NK-92 treated with Interleukin-12 subunit alpha and Interleukin-12 subunit beta, amount 100 ng/mL, for 24 hours (cell line): Measurements from ENCODE around the gene PWWP2B.

Source experiments
- DNase-seq: peaks from one replicate; lab custom pipeline; 2025; lab: John Stamatoyannopoulos, UW

The PWWP2B gene

DNA sequence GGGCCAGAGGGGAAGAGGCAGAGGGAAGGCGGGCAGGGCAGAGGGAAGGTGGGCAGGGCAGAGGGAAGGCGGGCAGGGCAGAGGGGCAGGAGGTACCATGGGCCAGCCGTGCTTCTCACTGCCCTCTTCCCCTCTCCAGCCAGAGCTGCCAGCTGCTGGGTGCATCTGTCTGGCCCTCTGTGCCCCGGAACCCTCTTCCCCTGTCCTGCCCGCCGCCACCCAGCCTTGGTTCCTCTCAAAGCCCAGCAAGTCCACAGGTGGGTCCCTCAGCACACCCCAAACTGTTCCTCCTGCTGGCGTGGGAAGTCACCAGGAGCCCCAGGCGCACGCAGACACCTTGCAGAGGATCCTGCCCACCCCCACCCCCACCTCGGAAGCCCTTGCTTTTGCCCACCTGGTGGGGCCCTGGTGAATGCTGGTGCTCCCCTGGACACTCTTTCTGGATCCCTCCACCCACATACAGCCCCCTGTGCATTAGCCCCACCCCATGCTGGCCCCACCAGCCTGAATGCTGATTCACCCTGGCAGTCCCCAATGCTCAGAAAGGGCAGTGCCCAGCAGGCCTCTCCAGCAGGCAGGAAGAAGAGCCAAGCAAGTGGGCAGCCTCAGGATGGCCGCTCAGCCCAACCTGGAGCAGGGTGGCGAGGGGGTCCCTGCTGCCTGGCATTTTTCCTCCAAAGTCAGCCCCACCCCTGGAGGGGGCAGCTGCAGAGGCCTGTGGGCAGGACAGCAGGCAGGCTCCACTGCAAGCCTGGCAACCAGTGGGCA, 1.9 kb upstream of the PWWP2B start:
- no peak for DNase-seq

DNA sequence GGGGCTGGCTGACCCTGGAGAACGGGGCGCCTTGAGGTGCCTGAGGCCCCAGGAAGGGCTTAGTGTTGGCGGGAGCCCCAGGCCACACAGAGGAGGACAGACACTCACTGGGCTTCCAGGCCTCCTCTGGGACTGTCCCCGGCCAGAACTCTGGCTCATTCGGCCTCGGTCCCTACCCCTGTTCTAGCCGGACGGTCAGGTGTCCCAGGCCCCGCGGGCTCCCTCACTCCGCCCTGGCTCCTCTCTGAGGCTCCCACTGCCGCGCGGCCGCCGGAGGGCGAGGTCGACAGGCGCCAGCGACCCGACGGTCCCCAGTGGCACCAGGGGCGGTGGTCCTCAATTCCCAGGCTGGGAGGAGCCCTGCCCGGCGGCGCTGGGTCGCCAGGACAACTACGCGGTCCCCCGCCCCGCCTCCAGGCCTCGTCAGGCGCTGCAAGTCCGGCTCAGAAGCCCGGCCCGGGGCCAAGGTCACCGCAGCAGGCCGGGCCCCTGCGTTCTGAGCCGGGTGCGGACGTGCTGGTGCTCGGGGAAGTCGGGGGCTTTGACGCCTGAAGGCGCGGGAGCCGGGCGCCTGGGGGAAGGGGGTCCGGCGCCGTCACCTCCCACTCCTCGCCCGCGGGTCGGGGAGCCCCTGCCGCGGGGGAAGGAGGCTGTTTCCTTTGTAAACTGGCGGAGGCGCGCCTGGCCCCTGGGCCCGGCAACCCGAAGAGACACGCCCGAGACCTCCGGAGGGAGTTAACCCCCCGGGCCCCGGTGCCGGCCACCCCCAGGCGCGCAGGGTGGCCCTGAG, 1.1 kb upstream of the PWWP2B start:
- no peak for DNase-seq

DNA sequence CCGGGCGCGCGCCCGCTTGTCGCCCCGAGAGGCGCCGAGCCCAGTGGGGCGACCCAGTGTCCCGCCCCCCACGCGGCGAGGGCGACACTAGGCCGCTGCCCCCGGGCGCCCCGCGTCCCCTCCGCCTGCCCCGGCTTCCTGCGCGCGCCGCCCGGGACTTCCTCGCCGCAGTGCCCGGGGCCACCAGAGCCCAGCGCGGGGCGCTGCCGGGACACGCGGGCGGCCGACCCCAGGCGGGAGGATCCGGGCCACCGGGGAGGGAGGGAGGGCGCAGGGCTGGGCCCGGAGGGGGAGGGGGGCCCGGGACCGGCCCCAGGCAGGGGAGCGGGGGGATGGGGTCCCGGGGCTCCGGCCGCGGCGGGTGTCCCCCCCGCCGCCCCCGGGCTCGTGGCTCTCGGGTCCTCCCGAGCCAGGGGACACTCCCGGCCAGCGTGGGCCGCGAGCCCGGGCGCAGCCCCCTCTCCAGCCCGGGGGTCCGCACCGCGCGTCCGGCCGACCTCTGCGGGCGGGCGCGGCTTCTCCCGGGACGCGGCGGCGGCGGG, 435 bp upstream of the PWWP2B start:
- no peak for DNase-seq

DNA sequence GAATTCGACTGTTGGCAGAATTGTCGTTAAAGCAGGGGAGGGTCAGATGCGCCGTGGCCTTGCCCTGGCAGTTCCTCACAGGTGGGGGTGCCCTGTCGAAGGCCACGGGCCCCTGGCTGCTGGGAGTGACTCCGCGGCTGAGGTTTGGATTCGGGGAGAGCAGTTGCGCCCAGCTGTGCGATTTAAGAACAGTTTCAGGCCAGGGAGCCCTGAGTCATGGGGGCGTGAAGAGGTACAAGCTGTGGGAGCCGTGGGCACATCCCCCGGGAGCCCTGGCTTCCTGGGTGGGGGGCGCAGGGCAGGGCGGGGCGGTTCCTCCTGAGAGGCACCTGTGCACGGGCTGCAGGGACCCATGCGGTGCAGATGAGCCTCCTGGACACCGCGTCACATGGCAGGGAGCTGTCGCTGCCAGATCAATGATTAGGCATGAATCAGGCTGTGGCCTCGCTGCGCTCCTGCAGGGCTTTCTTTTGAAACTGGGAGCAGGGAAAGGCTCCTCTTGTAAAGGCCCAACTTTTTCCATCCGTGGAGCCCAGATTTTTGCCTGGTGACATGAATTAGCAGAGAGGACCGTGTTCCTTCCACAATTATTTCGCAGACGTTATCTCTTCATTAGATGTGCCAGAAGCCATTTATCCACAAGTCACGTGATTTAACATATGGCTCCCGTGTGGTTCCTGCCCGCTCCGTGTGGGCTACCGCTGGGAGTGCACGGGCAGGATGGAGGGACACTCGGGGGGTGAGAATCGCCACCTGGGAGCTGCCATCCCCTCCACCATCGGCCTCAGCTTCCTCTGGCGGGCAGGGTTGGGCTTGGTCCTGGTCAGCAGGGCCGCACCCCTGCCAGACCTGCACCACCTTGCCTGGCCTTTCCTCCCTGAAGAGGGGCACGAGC, 918 bp downstream of the PWWP2B start:
- no peak for DNase-seq

DNA sequence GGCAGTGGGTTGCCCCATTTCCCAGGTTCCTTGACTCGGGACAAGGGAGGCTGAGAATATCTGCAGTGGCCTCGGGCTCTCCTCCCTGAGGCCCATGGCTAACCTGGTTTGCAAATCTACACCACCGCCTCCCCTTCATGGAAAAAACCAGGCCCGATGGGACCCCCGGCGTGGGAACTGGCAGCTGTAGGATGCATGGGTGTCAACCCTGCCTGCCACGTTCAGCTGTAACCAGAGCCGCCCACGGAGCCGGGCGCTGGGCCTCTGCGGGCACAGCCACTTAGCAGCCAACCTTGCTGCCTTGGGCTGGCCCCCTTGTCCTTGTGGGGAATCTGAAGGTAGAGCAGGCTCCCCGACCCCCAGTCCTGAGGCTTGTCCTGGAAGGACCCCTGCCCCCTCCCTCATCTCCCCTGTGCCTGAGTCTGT, 1.6 kb downstream of the PWWP2B start:
- no peak for DNase-seq

DNA sequence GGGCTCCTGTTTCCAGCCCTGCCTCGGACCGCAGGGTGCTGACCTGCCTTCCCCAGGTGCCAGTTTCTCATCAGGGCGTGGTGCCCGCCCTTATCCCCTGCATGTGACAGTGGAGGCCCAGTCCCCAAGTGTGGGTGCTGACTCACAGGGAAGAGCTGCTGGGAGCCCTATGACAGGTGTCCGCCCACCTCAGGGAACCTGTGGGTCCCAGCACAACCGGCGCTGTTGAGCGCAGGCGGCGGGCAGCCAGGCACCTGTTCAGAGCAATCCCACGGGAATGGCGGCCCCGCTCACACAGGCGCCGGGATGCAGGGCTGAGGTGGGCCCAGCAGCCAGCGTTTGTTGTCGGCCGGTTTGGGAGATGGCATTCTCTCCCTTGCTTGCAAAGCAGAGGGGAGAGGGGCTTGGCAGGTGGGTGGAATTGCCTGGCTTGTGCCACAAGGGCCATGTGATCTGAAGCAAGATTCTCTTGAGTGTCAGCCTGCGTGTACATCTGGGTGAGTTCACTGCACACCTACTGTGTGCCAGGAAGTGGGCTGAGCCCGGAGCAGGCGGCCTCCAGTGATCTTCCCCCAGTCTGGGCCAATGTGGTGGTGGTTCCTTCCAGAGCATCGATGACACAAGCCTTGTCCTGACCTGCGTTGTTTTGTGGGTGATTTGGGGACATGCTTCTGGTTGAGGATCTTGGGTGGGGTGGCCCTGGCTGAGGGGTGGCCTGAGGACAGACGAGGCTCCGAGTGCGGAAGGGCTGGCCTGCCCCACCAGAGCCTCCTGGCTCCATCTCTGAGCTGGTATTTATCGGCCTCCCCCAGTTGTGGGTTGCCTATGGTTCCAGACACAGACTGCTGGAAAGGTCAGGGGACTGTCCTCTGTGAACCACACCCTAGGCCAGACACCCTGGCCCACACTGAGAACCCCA, 2.4 kb downstream of the PWWP2B start:
- DNase-seq = no peak

DNA sequence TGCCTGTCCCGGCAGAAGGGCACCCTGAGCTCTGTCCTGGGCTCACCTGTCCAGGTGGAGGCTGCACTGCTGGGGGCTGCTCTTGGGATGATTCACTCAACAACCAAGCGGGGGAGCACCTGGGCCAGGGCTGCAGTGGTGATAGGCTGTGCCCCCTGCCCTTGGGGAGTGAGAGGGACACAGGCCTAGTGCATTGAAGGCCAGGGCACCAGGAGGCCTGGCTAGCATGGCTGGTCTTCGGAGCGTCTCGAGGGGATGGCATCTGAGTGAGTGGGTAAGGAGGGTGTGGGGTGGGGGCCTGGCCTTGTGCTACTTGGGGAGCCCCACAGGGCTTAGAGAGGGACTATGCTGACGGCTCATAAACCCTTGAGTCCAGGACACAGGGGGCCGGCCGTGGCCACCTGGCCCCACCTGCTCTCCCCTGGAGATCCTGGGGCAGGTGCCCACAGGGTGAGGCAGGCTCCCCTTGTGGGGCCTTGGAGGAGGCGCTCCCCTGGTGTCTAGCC, 3.1 kb downstream of the PWWP2B start:
- no peak for DNase-seq

DNA sequence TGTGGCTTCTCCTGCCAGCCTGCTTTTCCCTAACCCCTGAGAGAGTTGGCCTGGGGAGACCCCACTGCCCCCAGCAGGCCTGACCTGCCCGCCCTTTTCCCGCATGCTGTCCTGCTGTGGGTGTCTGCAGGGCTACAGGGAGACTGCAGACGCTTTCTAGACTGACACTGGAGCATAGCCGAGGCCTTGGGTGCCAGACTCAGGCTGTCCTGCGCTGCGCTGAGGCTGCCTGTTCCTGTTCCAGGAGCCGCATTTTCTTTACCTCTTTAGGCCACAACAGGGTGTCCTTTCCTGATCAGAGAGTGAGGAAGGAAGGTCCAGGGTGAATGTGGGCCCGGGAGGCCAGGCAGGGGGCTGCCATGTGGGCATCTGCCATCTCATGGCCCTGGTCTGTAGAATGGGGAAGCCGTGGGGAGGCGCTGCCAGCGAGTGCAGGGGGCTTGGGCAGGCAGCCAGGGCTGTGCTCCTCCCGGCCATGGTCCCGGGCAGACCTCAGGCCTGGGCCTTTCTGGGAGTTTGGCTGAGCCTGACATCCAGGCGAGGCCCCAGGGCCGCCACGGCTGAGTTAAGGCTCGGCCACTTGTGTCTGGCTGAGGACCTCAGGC, 3.6 kb downstream of the PWWP2B start:
- no peak for DNase-seq

DNA sequence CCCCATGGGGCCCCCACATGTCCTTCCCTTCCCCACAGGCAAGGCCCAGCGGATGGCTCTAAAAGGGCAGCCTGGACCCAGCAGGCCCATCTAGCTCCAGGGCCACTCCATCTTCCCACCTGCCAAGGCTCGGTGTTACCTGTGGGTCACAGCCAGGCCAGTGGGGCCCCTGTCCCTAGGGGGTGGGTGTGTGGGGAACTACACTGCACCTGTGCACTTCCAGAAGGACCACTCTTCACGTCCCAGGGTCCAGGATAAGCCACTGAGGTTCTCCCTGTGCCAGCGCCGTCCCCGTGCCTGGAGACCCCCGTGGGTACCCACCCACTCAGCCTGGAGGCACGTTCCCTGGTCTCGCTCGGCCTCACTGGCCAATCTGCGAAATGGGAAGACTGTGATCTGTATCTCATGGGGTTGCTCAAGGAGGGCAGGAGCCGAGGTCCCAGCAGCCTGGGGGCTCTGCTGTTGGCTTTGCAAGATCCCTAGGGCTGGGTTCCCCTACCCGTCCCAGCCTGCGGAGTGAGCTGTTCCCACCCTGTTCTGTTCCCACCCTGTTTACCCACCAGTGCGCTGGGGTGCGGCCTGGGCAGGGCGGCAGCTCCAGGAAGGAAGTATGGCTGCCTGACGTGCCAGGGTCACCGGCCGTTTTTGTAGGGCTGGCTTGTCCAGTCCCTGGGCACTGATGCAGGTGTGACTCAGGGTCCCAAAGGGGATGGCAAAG, 4.6 kb downstream of the PWWP2B start:
- no peak for DNase-seq

DNA sequence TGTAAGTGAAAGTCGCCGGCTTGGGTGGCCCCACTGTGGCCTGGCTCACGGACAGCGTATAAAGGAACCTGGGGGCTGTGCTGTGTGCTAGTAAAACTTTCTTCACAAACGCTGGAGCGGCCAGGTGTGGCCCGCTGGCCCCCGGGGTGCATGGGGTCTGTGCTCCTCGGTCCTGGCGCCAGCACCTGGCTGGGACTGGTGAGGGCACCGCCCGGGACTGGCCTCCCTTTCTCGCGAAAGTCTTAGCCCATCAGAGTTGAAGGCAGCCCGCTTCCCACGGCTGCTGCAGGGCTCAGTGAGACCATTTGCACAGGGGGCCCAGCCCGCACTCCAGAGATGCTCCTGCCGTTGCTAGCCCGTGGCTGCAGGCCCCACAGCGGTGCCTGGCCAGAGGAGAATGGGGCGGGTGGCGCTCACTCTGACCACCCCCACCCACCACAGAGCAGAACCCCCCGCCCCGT, 5.8 kb downstream of the PWWP2B start:
- DNase-seq = no peak

DNA sequence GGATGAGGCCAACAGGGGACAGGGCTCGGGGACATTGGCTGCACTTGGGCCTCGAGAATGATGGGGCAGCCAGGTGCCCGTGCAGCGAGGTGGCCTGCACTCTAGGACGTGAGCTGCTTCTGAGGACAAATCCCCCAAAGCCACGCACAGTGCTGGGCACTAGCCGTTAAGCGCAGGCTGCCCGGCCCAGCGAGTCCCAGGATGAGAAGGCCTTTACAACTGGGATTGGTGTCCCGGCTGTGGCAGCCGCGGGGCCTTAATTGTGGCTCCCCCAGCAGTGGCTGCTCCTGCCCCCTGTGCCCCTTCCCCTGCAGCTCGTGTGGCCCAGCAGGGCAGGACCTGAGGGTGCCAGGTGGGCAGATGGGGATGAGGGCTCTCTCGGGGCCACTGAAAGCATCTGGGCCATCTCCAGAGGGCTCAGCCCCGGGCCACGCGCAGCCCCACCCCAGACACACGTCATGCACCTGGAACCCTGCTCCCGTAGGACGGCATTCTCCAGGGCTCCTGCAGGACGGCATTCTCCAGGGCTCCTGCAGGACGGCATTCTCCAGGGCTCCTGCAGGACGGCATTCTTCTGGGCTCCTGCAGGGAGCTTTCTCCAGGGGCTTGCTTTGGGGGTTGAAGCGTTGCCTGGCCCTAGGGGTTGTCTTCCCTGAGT, 6.6 kb downstream of the PWWP2B start:
- DNase-seq = no peak

DNA sequence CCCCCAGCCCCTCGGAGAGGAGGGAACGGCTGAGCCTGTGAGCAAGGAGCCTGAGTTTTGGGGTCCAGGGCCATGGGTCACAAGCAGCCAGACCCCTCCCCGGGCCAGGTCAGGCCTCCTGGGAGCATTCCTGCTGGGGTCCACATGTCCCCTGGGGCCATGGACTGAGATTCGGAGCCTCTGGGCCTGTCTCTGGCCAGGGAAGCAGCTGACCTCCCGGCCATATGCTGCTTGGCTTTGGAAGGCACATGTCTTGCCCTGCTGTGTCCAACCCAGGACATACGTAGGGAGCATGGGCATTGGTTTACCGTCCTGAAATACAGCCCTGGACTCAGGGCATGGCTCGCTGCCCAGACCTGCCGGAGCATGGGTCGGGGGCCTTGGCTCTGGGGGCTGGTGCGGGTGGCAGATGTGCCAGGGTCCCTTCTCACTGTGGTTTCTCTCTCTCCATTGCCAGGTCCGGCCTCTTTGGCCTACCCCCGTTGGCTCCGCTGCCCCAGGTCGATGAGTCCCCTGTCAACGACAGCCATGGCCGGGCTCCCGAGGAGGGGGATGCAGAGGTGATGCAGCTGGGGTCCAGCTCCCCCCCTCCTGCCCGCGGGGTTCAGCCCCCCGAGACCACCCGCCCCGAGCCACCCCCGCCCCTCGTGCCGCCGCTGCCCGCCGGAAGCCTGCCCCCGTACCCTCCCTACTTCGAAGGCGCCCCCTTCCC, 7.3 kb downstream of the PWWP2B start:
- no peak for DNase-seq

DNA sequence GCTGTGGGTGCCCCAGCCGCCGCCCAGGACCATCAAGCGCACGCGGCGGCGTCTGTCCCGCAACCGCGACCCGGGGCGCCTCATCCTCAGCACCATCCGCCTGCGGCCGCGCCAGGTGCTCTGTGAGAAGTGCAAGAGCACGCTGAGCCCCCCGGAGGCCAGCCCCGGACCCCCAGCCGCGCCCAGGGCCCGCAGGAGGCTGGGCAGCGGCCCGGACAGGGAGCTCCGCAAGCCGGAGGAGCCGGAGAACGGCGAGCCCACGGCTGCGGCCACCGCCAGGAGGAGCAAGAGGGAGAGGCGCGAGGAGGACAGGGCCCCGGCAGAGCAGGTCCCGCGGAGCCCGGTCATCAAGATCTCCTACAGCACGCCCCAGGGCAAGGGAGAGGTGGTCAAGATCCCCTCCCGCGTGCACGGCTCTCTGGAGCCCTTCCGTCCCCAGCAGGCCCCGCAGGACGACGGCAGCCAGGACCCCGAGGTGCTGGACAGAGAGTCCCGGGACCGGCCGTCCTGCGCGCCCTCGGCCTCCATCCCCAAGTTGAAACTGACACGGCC, 8.0 kb downstream of the PWWP2B start:
- DNase-seq = no peak

DNA sequence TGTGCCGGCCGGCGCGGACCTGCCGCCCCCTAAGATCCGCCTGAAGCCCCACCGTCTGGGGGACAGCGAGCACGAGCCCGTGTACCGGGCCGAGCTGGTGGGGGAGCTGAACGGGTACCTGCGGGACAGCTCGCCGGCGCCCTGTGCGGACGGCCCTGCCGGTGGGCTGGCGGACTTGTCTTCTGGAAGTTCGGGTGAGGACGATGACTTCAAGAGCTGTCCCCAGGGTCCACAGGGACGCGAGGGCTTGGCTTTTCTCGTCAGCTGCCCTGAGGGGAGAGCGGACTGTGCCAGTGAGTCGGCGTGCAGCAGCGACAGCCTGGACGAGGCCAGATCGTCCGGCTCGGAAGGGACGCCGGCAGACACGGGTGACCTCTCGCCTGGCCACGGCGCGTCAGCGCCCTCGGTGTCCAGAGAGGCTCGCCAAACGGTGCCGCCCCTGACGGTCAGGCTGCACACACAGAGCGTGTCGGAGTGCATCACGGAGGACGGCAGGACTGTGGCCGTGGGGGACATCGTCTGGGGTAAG, 8.5 kb downstream of the PWWP2B start:
- DNase-seq = no peak

DNA sequence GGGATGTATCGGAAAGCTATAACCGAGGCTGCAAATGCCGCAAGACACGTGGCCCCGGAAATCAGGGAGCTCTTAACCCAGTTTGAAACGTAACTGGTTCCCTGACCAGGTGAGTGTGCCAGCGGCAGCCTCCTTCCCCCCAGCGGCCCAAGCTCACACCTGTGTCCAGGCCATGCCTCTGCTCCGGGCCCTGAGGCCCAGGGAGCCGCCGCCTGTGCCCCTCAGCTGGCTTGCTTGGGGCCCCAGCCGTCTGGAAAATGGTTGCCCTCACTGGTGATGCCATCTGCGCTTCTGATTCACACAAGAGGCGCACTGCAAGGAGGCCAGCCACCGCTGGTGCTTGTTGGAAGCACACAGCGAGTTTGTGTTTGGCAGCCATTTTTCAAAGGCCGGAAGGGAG, 9.2 kb downstream of the PWWP2B start:
- no peak for DNase-seq

DNA sequence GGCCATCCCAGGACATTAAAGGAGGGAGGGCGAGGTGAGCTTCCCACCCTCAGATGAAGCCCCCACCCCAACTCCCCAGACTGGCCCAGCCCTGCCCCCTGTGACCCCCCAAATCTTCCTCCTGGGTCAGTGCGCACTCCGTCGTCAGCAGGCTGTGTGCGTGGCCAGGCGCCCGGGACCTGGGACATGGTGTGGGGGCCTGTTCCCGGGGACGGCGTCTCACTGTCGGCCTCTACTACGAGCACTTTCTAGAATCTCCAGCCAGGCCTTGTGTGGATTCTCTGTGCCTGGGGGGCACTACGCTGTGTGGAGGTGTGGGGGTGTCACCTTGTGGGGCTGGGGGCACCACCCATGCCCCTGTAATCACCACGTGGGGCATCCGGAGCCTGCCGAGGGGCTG, 9.8 kb downstream of the PWWP2B start:
- DNase-seq = no peak

DNA sequence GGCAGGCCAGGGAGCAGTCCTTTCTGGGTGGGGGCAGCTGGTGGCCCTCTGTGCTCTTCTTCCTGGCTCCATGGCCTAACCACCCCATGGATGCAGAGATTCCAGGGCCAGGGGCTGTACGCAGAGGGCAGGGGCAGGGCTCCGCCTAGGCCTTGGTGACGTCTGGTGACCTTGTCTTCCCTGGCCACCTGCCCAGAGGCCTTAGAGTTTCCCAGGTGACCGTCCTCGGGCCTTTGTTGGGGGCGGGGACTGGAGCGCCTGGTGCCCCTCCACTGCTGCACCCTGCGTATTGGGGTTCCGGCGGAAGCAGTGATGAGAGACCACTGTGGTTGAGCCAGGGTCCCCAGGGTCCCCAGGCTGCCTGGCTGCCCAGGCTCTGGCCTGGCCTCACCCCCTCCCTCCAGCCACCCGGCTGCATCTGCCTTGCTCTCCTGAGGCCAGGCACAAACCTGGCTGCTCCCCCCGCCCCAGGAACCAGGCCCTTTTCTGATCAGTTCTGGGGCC, 10.3 kb downstream of the PWWP2B start:
- DNase-seq = no peak

DNA sequence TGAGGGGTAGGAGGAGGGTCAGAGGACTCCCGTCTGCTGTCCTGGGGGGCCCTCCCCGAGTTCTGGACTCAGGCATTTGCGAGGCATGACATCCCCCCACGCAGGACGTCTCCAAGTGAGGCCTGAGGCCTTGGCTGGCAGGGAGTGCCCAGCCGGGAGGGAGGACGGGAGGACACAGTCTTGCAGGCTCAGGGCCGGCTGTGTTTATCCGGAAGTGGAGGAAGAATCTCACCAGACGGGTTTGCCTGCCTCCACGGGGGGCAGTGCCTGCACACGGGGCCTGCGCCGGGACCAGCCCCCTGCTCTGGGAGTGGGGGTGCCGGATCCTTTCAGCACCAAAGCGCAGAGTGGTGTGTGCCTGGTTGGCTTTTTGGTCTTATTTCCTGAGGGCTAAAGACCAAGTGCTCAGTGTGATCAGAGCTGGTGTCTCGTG, 10.9 kb downstream of the PWWP2B start:
- DNase-seq = no peak
